DMS 273 treated with DMSO at 0.1 percent for 48 hours (cell line): ENCODE measurements around the gene SPIRE2.
"Not testable (repeated sequence)": the region's sequence is repeated elsewhere in the genome, so short reads cannot be mapped to it uniquely, and the experiment has no call there.

Experiments
- DNase-seq: peaks from one replicate; lab custom pipeline; 2025; lab: John Stamatoyannopoulos, UW

SPIRE2 gene

DNA sequence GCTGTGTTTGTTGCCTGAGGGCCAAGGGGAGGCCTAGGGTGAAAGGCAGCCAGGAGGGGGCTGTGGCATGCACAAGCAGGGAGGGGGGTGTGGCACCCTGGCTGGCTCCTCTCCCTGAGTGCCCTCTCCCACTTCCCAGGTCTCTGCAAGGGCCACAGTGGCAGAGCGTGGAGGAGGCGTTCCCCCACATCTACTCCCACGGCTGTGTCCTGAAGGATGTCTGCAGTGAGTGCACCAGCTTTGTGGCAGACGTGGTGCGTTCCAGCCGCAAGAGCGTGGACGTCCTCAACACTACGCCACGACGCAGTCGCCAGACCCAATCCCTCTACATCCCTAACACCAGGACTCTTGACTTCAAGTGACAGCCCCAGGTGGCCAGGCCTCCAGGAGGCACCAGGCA lies 41.6 kb downstream of the SPIRE2 start:
- no peak for DNase-seq

DNA sequence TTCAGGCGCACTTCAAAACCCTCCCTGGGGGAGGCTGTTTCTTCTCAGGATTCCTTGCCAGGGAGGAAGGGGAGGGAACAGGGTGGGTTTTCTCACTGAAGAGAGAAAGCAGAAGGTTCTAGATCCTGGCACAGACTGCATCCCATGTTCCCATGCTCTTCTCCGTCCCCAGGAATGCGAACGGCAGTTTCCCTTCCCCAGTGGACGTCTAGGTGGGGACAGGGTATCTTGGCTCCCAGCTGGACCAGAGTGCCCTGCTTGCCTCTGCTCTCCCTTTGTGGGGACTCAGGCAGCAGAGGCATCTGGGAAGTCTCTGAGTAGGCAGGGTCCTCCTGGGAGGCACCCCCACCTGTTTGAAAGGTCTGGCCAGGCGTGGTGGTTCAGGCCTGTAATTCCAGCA lies 42.2 kb downstream of the SPIRE2 start:
- no peak for DNase-seq

DNA sequence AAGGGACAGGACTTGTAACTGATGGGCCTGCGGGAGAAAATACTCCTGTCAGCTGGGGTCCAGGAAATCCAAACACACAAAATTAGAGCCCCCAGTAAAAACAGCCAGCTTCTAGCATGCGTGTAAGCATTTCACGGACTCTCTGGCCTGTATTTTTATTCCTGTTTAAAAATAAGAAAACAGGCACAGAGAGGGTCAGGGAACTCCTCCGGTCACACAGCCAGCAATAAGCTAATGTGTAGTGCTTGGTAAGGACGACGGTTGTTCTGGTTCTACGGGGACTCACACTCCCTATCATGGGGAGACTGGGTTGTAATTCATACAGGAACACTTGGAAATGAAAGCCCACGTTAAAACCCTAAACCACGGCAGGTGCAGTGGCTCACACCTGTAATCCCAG lies 43.6 kb downstream of the SPIRE2 start:
- no peak for DNase-seq

DNA sequence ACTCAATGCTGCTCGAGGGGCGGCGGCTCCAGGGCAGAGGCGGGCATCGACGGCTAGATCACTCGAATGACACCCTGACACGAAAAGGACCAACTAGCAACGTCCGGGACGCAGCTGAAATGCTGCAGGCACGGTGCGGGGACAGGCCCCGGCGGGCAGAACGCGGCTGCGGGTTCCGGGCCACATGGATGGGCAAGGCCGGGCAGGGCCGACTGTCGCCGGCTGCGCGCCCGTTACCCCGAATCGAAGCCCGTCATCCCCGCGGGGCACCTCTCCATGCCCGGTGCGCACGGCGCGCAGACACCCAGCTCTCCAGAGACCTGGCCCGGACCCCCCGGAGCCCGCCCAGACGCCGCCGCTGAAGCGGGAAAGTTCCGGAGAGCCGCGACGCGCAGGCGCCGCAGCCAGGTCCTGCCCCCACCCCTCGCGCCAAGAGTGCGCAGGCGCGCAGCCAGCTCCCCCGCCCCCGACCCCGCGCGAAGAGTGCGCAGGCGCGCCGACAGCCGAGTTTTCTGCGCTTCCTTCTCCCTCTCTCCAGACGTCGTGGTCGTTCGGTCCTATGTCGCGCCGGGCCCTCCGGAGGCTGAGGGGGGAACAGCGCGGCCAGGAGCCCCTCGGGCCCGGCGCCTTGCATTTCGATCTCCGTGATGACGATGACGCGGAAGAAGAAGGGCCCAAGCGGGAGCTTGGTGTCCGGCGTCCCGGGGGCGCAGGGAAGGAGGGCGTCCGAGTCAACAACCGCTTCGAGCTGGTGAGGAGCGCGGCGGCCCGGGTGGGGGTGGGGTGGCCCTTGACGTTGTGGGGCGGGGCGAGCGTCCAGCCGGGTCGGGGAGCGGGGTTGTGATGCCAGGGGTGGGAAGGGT lies 45.1 kb downstream of the SPIRE2 start, which contains the start of gene TCF25:
TCF25 (plus strand) TSS at position 484 of the 863 bp plus-strand sequence; CDS start at position 560, 76 bp downstream.
- DNase-seq, result peak; percentile 56

DNA sequence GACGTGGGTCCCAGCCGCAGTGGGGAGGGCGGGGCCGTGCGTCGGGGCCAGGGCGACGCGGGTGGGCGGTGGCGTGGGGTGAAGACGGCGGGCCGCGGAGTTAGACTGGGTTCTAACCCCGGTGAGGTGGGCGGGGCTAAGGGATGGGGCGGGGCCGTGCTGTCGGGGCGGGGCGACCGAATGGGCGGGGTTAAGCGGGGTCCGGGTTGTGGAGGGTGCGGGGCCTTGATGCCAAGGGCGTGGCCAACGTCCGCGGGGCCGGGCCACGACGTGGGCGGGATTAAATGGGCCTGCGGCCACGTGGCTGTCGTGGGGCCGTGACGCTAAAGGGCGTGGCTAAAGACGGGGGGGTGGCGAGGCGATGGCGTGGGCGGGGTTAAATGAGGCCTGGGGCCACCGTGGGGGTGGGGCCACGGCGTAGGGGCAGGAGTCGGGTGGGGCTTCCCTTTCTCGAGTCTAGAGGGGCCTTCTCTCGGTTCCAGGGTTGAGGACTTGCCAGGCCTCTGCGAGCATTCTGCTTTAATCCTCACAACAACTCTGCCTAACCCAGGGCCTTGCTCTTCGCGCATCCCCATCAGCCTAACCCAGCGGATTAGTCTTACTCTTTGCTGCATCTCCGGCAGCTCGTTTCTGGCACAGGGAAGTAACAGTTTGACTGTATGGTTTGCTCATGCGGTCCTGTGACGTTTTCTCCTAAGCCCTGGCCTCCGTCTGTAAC lies 45.9 kb downstream of the SPIRE2 start:
- DNase-seq, result peak; percentile 68

DNA sequence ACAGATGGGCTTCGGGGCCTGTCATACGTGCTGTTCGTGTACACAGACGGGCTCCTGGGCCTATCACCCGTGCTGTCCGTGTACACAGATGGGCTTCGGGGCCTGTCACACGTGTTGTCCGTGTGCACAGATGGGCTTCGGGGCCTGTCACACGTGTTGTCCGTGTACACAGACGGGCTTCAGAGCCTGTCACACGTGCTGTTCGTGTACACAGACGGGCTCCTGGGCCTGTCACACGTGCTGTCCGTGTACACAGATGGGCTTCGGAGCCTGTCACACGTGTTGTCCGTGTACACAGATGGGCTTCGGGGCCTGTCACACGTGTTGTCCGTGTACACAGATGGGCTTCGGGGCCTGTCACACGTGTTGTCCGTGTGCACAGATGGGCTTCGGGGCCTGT lies 50.8 kb downstream of the SPIRE2 start:
- DNase-seq, result not testable (repeated sequence)

DNA sequence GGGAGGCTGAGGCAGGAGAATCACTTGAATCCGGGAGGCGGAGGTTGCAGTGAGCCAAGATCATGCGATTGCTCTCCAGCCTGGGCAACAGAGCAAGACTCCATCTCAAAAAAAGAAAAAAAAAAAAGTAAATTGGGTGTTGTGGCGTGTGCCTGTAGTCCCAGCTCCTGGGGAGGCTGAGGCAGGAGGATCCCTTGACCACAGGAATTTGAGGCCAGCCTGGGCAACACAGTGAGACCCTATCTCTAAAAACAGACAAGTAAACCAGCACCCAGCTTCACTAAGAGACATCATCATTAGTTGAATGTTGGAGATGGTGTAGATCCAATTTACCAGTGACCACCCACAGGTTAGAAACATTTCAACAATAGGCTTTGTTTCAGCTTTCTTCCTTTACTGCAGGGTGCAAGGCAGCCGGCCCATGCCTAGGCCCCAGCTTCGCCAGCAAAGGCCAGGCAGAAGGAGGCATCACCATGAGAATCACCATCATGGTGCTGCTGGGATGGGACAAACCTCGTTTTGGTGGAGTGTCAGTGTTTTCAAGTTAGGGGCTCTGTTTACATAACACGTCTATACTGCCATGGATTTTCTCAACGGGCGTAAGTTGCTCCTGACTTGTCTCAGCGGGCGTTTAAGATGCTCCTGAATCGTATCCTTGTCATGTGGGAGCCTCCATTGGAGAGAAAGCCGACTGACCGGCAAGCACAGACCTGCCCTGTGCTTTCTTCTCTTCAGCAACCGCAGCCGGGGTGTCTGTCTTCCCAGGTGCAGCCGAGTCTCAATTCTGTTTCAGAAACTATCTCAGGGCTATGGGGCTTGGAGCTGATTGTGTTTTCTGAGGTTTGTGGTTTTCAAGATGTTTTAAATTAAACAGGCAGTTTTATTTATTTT lies 52.4 kb downstream of the SPIRE2 start:
- DNase-seq, result no peak

DNA sequence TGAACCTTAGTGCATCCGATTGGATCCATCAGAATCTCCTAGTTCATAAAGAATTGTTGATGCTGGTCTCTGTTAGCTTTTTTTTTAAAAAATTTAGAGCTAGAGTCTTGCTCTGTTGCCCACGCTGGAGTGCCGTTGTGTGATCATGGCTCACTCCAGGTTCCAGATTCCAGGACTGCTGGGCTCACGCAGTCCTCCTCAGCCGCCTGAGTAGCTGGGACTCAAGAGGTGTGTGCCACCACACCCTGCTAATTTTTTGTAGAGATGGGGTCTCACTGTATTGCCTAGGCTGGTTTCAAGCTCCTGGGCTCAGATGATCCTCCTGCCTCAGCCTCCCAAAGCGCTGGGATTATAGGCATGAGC lies 53.1 kb downstream of the SPIRE2 start:
- no peak for DNase-seq

DNA sequence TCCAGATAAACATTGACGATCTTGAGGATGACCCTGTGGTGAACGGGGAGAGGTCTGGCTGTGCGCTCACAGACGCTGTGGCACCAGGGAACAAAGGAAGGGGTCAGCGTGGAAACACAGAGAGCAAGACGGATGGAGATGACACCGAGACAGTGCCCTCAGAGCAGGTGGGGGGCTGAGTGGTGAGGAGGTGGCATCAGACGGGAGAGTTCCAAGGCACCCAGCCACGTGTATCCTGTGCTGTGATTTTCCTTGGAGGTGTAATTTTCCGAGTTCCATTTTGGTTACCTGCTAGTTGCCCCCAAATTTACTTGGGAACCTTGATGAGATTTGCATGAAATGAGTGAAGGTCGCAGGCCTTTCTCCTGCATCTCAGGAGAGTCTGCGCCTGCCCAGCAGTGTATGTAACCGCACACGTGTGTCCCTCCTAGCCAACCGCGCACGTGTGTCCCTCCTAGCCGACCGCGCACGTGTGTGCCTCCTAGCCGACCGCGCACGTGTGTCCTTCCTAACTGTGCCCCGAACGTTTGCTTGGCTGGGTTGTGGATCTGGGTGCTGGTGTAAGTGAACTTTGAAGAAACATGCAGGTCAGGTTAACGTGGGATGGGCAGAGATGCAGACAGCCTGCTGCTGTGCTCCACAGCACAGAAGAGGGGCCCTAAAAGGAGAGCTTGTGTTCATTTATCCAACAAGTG lies 55.2 kb downstream of the SPIRE2 start:
- DNase-seq, result no peak

DNA sequence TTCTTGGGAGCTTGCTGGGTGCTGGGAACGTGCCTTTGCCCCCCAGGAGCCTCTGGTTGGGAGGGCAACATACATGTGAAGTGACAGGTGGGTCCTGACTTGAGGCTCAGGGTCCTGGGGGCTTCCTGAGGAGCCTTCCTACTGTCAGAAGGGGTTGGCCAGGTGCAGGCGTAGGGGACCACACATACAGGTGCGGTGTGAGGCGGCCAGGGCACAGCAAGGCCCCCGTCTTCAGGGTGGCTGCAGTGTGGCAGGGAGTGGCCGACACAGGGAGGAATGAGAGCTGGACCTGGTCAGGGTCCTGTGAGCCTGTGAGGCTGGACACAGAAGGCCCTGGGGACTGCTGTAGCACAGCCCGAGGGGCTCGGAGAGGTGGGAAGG lies 55.8 kb downstream of the SPIRE2 start:
- DNase-seq, result no peak

DNA sequence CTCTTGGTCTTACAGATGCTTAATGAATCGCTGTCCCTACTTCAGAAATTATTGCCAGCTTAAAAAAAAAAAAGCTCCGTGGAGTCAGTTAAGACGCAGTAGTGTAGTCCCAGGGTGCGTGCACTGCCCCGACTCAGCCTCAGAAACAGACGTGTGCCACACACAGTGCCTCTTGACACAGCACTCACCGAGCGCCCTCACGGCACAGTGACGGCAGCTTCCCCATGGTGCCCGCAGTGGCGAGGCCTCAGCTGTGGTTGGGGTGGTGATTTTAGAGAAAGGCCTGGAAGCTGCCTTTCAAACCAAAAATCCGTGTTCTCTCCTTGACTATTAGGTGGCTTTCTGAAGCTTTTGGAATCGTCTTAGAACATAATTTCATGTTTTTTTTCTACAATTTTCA lies 59.0 kb downstream of the SPIRE2 start:
- DNase-seq, result no peak

DNA sequence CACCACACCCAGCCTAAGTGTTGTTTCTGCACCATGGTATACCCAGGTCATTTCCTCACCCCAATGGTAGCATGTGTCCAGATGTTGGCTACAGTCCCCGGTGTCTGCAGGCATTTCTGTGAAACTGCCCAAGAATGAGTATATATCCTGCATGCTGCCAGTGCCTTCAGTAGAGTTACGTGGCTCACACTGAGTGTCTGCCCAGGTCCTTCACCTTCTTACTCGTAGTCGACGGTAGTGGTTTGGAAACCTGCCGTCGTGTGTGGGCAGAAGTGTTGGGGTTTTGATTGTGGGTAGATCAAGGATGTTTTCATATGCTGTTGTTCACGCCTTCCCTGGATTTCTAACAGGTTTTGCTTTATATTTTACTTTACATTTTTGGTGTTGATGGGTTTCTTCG lies 61.9 kb downstream of the SPIRE2 start:
- DNase-seq, result no peak

DNA sequence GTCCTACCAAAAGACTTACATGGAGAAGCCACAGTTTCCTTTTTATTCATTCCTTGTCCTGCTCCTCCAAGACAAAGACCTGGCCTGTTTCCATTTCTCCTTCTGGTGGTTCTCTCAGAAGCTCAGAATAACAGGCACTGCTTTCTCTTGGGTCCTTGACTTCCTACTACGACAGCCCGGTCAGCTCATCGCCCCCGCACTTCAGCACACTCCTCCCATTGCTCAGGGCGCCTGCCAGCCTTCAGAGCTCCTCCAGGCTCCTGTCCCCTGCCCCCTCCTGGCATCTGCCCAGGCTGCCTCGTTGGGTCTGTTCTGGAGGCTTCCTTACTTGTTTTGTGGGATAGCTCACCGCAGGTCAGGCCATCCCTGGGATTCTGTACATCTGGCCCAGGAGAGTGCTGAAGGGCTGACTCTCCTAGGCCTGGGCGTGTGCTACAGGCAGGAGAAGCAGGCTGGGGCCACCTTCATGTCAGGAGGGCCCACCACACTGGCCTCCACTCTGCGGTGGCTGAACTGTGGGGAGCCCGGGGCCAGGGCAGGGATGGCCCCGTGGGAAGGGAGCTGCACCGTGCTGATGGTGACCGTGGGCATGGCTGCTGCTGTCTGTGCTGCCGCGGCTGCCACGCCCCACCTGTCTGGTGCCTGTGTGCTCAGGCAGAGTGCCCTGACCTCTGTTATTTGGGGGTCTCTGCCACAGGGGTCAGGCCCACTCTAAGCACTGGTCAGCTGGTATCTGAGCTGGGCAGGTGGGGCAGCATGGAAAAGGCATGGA lies 62.8 kb downstream of the SPIRE2 start:
- DNase-seq, result no peak

DNA sequence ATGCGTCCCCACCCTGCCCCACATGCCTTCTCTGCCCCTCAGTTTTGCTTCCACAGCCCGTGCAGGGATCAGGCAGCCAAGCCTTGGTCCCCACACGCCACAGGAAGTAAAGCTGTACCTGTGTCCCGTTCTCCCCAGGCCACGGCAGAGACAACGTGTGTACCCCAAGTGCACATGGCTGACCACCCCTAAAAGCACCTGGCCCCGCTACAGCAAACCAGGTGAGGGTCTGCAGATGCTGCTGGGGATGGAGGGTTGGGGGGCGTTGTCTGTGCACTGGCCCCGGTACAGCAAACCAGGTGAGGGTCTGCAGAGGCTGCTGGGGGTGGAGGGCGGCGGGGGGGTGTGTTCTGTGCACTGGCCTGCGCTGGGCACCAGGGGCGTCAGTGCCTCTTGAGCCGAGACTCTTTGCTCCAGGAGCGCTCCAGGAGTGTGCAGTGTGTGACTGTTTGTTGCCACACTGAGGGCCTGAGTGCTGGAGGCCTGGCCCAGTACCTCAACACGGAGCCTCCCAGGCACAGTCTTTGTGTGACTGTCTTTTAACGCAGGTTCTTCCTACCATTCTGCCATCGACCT lies 63.9 kb downstream of the SPIRE2 start:
- no peak for DNase-seq

DNA sequence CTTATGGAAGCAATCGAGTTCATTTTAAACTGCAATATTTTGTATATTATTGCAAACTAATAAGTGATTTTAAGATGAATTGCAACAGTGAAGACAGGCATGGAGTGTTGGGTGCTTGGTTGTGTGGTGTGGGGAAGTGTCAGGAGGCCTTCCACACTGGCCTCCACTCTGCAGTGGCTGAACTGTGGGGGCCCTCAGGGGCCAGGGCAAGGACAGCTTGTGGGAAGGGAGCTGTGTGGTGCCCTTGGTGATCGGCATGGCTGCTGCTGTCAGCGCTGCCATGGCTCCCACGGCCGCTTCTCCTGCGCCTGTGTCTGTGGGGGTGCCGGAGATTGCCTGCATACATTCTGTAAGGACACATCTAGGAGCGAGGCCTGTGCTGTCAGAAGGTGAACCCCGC lies 64.4 kb downstream of the SPIRE2 start:
- no peak for DNase-seq

DNA sequence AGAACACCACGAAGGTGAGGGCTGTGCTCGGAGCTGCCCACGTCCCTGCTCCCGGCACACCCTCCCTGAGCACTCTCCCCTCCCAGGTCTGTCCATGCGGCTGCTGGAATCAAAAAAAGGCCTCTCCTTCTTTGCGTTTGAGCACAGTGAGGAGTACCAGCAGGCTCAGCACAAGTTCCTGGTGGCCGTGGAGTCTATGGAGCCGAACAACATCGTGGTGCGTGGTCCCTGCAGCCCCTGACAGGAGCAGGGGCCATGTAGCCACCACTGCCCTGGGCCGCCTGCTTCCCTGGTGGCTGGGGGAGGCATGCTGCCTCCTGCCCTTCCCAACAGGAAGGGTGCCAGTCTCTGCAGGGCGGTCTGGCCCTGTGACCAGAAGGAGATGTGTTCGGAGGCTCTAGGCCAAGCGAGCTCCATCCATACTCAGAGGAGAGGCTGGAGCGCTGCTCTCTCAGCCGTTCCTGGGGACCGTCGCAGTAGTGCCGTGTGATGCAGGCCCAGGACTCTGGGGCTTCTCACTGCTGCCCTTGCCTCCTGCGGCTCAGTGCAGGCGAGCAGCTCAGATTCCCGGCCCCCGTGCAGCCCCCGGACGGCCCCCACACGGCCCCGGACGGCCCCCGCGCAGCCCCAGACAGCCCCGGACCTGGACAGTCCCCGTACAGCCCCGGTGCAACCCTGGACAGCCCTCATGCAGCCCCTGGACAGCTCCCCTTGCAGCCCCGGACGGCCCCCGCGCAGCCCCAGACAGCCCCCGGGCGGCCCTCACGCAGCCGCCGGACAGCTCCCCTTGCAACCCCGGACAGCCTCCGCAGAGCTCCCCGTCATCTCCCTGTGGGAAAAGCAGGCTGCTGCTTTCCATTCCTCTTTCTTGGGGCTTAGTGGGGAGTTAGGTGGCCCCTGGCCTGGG lies 65.6 kb downstream of the SPIRE2 start:
- DNase-seq, result no peak

DNA sequence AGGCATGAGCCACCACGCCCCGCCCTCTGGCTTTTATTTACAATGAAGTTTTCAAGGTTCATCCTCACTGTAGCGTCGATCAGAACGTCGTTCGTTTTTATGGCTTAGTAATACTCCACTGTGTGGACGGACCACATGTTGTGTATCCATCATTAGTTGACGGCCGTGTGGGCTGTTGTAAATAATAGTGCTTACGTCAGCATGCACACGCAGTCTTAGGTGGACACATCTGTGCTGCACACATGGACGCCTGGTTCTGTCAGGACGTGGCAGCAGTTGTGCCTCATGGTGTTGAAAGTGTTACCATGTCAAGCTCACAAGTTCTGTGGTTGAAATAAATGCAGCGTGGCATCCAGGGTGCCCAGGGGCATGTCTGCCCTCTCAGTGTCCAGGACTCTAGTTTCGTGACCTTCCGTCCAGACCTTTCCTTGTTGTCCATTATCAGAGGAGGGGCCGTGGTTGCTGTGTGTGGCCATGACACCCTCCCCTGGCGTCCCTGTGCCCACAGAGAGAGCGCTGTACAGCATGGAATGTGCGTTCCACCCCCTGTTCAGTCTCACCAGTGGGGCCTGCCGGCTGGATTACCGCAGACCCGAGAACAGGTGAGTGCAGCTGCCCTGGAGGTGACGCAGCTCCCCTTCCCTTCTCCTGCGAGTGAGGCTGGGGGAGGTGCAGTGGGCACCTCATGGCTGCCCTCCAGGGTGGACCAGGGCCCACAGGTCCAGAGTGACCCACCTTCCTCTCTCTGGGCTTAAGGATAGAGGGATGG lies 67.4 kb downstream of the SPIRE2 start:
- DNase-seq, result no peak

DNA sequence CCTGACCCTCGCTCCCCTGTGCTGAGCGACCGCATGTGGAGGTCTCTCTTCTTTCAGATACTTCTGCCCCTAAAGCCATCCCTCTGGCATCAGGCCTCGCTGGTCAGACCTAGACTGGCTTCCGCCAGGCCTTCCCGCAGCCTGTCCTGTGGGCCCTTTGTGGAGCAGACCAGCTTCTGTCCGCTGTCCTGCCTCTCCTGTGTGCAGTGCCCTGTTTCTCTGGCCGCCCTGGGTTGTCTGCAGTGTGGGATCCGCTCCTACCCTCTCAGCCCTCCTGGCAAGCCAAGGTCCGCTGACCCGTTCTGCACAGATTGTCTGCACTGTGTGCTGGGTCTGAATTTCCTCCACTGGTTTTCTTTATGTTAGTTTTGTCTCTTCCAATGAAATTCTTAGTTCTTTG lies 68.9 kb downstream of the SPIRE2 start:
- no peak for DNase-seq
